CMK (cell line): ENCODE measurements around the gene MRPL33.
A peak's percentile ranks its signal among the peaks of the same experiment; 100 is the strongest.

Experiments
- DNase-seq: peaks from one replicate; pipeline ENCODE4 v3.0.0-alpha.2; 2010; ENCODE audit warnings: low read depth

The MRPL33 gene

GRCh38 chr2:27771548-27772335 lies at the start of gene MRPL33:
Gene MRPL33 (plus strand): TSS chr2:27771719. CDS start chr2:27771778, 59 bp downstream.
- peak; percentile 78 for DNase-seq

GRCh38 chr2:27721884-27722485 lies 49.5 kb upstream of the MRPL33 start:
- no peak for DNase-seq

GRCh38 chr2:27723372-27724144 lies 48.0 kb upstream of the MRPL33 start:
- DNase-seq: no peak

- no peak for DNase-seq
These were observed 47.3 kb upstream of the MRPL33 start for GRCh38 chr2:27724191-27724590.

- DNase-seq: no peak
These were observed 46.4 kb upstream of the MRPL33 start for GRCh38 chr2:27724905-27725701.

GRCh38 chr2:27727257-27727656 lies 44.3 kb upstream of the MRPL33 start:
- DNase-seq: no peak

GRCh38 chr2:27728081-27728858 lies 43.2 kb upstream of the MRPL33 start:
- no peak for DNase-seq

GRCh38 chr2:27729198-27729597 lies 42.3 kb upstream of the MRPL33 start:
- no peak for DNase-seq

- no peak for DNase-seq
These were observed 41.9 kb upstream of the MRPL33 start for GRCh38 chr2:27729614-27730013.

GRCh38 chr2:27730261-27730662 lies 41.3 kb upstream of the MRPL33 start:
- DNase-seq: no peak

- no peak for DNase-seq
These were observed 40.4 kb upstream of the MRPL33 start for GRCh38 chr2:27730980-27731691.

- DNase-seq: no peak
These were observed 37.2 kb upstream of the MRPL33 start for GRCh38 chr2:27734305-27734704.

- no peak for DNase-seq
These were observed 36.1 kb upstream of the MRPL33 start for GRCh38 chr2:27735263-27735904.

GRCh38 chr2:27736031-27736889 lies 35.3 kb upstream of the MRPL33 start:
- DNase-seq: no peak

- DNase-seq: no peak
These were observed 34.7 kb upstream of the MRPL33 start for GRCh38 chr2:27736890-27737204.

GRCh38 chr2:27737676-27738348 lies 33.7 kb upstream of the MRPL33 start:
- no peak for DNase-seq

- no peak for DNase-seq
These were observed 33.0 kb upstream of the MRPL33 start for GRCh38 chr2:27738349-27739057.

GRCh38 chr2:27739058-27739373 lies 32.5 kb upstream of the MRPL33 start:
- no peak for DNase-seq
